Measurements from ENCODE around the gene RHAG.

Gene RHAG

DNA sequence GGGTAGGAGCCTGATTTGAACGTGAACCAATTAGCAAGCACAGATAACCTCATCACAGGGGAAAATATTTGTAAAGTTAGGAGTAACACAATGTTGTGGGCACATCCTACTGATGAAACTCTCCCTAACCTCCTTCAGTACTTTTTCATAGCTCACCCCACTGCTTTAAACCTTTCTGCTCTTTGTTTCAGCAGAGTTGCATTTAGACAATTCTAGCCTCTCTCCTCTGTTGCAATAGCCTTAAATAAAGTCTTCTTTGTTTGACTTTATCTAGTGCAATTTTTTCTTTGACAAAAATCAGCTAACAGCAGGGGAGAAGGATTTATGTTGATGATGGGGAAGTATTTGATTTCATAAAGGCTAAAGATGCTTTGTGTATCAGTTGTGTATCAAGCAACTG is 72.1 kb downstream of the RHAG start:
- DNase-seq (ENCODE audit: low read depth): no peak

DNA sequence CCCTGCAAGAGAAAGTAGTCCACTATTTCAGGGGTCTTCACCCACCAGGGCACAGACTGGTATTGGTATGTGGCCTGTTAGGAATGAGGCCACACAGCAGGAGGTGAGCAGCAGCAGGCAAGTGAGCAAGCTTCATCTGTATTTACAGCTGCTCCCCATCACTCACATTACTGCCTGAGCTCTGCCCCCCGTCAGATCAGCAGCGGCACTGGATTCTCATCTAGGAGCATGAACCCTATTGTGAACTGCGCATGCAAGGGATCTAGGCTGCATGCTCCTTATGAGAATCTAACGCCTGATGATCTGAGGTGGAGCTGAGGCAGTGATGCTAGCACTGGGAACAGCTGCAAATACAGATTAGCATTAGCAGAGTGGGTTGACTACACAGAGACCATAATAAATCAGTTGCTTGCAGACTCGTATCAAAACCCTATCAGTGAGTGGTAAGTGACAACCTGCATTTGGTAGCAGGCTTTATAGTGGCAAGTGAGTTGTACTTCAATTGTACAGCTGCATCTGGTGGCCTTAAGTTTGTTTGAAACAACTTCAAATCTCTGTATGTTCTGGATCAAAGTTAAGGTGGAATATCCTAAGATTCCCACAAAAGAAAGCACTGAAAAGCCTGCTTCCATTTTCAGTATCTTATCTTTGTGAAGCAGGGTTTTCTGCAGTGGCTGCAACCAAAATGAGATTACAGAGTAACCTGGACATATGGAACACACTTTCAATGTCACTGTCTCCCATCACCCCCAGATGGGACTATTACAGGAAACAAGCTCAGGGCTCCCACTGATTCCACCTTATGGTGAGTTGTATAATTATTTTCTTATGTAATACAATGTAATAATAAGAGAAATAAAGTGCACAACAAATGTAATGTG is 73.4 kb downstream of the RHAG start:
- DNase-seq (ENCODE audit: low read depth): no peak

DNA sequence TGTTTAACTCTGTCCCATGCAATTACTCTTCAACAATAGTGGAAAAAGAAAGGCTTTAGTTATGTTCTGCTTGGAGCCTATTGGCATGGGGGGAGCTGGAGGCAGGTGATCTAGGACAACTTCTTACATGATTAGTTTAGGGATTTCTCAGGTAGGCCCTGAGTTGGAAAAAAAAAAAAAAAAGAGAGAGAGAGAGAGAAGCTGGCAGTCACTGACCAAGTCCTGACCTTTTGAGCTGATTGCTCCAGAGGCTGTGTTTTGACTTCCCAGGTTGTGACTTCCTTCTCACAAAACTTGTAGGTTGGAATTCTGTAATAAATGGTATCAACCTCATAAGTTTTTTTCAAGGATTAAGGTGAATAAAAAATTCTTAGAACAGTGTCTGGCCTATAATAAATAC is 78.4 kb downstream of the RHAG start:
- no peak for DNase-seq (ENCODE audit: low read depth)

DNA sequence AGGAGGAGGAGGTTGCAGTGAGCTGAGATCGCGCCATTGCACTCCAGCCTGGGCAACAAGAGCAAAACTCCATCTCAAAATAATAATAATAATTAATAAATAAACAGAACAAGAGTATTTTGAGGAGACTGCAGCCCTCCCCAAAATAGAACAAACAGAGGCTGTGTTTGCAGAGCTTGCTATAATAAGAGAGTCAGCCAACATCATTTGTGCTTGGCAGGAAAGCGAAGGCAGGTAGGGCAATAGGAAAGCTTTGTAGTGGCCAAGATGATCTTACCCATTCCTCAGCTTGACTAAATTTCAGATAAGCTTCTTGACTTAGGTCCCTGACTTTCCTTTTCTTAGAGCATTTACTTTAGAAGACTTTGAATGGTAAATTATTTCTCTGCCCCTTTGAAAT is 79.5 kb downstream of the RHAG start:
- DNase-seq (ENCODE audit: low read depth): no peak

DNA sequence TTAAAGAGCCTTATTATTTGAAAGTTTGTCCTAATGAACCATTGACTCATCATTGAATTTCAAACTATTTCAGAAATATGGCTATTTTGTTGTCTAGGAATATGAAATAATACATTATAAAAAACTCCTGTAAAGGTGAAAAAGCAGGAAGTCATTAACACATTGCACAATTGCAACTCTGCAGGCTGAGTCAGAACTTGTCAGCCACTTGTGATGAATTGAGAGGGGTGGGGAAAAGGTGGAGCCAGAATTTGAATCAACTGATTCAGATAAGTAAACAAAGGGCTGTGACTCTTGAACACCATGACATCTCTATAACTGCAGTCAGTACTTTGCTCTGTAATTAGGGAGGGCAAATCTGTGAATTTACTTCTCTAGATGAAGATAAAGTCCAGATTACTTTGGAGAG is 80.2 kb downstream of the RHAG start:
- DNase-seq (ENCODE audit: low read depth): no peak

DNA sequence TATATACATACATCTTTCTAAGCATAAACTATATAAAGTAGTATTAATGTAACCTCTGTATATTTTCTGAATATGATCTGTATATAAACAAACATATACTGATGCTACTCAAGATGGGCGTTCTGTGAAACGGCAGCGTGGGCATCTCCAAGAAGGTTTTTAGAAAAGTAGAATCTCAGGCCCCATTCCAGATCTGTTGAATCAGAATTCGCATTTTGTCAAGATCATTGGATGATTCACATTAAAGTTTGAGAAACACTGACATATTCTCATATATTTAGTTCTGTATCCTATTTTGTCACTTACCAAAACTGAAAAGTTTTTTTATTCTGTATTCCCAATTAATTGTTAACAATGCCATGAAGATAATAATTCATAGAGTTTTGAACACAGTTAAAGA is 80.7 kb downstream of the RHAG start:
- no peak for DNase-seq (ENCODE audit: low read depth)

Data from activated T-cell treated with anti-CD3 and anti-CD28 coated beads for 48 hours (primary cell).